Activated CD4-positive, alpha-beta T cell treated with anti-CD3 and anti-CD28 coated beads for 4 hours (primary cell): Measurements from ENCODE around the gene BCL7A.
"Not testable (repeated sequence)": the region's sequence is repeated elsewhere in the genome, so short reads cannot be mapped to it uniquely, and the experiment has no call there.

ENCODE experiments used
- DNase-seq, 2 donors: peaks; one replicate each; pipeline ENCODE4 v3.0.0-alpha.2; 2020

BCL7A gene

GRCh38 chr12:122056406-122056805, 34.7 kb downstream of the BCL7A start:
- not testable (repeated sequence) for DNase-seq

- DNase-seq: no peak
Observed at GRCh38 chr12:122057007-122057735, 35.5 kb downstream of the BCL7A start.

- DNase-seq: no peak
Observed at GRCh38 chr12:122057769-122058168, 36.1 kb downstream of the BCL7A start.

- DNase-seq: no peak
Observed at GRCh38 chr12:122058549-122059149, 37.0 kb downstream of the BCL7A start.

- no peak for DNase-seq
Observed at GRCh38 chr12:122059203-122059960, 37.7 kb downstream of the BCL7A start.

GRCh38 chr12:122060081-122060501, 38.4 kb downstream of the BCL7A start:
- DNase-seq: no peak

- no peak for DNase-seq
Observed at GRCh38 chr12:122061253-122061652, 39.6 kb downstream of the BCL7A start.

- DNase-seq: no peak
Observed at GRCh38 chr12:122062832-122063693, 41.4 kb downstream of the BCL7A start.

- no peak for DNase-seq
Observed at GRCh38 chr12:122063694-122064024, 42.0 kb downstream of the BCL7A start.

GRCh38 chr12:122064025-122064777, 42.5 kb downstream of the BCL7A start:
- peak in 1 of 2 donors; percentile 23 for DNase-seq

GRCh38 chr12:122064780-122065588, 43.3 kb downstream of the BCL7A start:
- no peak for DNase-seq

- no peak for DNase-seq
Observed at GRCh38 chr12:122067548-122067947, 45.9 kb downstream of the BCL7A start.

GRCh38 chr12:122067966-122068365, 46.3 kb downstream of the BCL7A start:
- peak in 1 of 2 donors; percentile 23 for DNase-seq

GRCh38 chr12:122072031-122072970, 50.6 kb downstream of the BCL7A start:
- no peak for DNase-seq

- DNase-seq: no peak
Observed at GRCh38 chr12:122073815-122074214, 52.1 kb downstream of the BCL7A start.

GRCh38 chr12:122076743-122077495, 55.2 kb downstream of the BCL7A start:
- no peak for DNase-seq

- DNase-seq: peak; percentile 88 to 91
Observed at GRCh38 chr12:122078141-122079032, 56.7 kb downstream of the BCL7A start, which contains the start of gene MLXIP. Gene MLXIP, plus strand, starts transcription at chr12:122078756. Its CDS starts 98 bp downstream, at chr12:122078854.

GRCh38 chr12:122079033-122079531, 57.4 kb downstream of the BCL7A start:
- no peak for DNase-seq
